Endodermal cell (in vitro differentiated cells): Measurements from ENCODE around the gene CENPF. TPM values are rescaled to one million over a fixed set of nuclear protein-coding genes. Genes with fewer than 3 reads are reported as not detected.

ENCODE experiments used
- DNase-seq: peaks from one replicate; pipeline ENCODE4 v3.0.0-alpha.2; 2017
- H3K27ac ChIP-seq: 2 replicates; pipeline ENCODE4 v1.5.1; 2013; ENCODE audit warnings: mild to moderate bottlenecking, low read depth, low read length, moderate library complexity
- H3K27me3 ChIP-seq: 2 replicates; pipeline ENCODE4 v1.6.1; 2013; ENCODE audit warnings: mild to moderate bottlenecking, low read length, moderate library complexity; ENCODE audit not compliant: insufficient read depth, control insufficient read depth, poor library complexity, severe bottlenecking
- H3K36me3 ChIP-seq: 2 replicates; pipeline ENCODE4 v1.7.0; 2013; ENCODE audit warnings: mild to moderate bottlenecking, low read length, moderate library complexity; ENCODE audit not compliant: control insufficient read depth, insufficient read depth
- H3K4me1 ChIP-seq: one replicate; pipeline ENCODE4 v1.7.0; 2013; ENCODE audit warnings: low read length; ENCODE audit not compliant: control insufficient read depth, insufficient read depth
- H3K4me3 ChIP-seq: 2 replicates; pipeline ENCODE4 v1.5.1; 2013; ENCODE audit warnings: mild to moderate bottlenecking, low read length, moderate library complexity
- H3K9ac ChIP-seq: 2 replicates; pipeline ENCODE4 v1.6.1; 2013; ENCODE audit warnings: mild to moderate bottlenecking, low read length, moderate library complexity; ENCODE audit not compliant: poor library complexity, severe bottlenecking; ENCODE audit errors: extremely low read depth
- H3K9me3 ChIP-seq: 2 replicates; pipeline ENCODE4 v1.6.1; 2013; ENCODE audit warnings: mild to moderate bottlenecking, low read length, moderate library complexity; ENCODE audit not compliant: control insufficient read depth
- H3K27ac Mint-ChIP-seq: 2 replicates; pipeline ENCODE4 v1.8.0; 2020; ENCODE audit warnings: mixed read lengths
- H3K27me3 Mint-ChIP-seq: 2 replicates; pipeline ENCODE4 v1.8.0; 2021; ENCODE audit warnings: mild to moderate bottlenecking, mixed read lengths; ENCODE audit not compliant: insufficient read depth
- H3K36me3 Mint-ChIP-seq: 2 replicates; pipeline ENCODE4 v1.8.0; 2020; ENCODE audit warnings: low read depth, mixed read lengths
- H3K4me1 Mint-ChIP-seq: 2 replicates; pipeline ENCODE4 v1.8.0; 2020; ENCODE audit warnings: mixed read lengths
- H3K4me3 Mint-ChIP-seq: 2 replicates; pipeline ENCODE4 v1.8.0; 2020; ENCODE audit warnings: mild to moderate bottlenecking, moderate library complexity, mixed read lengths
- H3K9me3 Mint-ChIP-seq: 2 replicates; pipeline ENCODE4 v1.8.0; 2020; ENCODE audit warnings: mild to moderate bottlenecking, mixed read lengths
- WGBS, 2 experiments: methylation state at CpG; one replicate each; pipeline versions ENCODE4 v1.1.5 to v1.1.7; 2013; ENCODE audit warnings: missing lambda C conversion rate in 2 of 2, mixed read lengths in 1 of 2; ENCODE audit not compliant: insufficient coverage in 1 of 2, insufficient read length in 1 of 2; 5-methylcytosine and 5-hydroxymethylcytosine counted together
- long read RNA-seq, 4 experiments: library from polyadenylated mRNA in 2 of 4; library from RNA in 1 of 4; library from capped mRNA in 1 of 4; stranded (forward) in 3 of 4; unstranded in 1 of 4; transcript quantifications; one replicate each; pipeline ENCODE4 v2.0.0, GENCODE V29; 2020 to 2021; ENCODE audit warnings: inconsistent platforms in 1 of 4
- polyA plus RNA-seq, 2 experiments: library from polyadenylated mRNA; stranded (reverse); fragments of 50-300 nt; gene quantifications; one replicate each; pipeline ENCODE4 v1.2.3, GENCODE V29; 2013
- total RNA-seq, 2 donors: library from RNA; stranded (reverse); fragmentation: NEBNext Ultra II Directional in 1 of 2; extraction: Animal tissue kit (Norgen Biotek cat#: 25700) in 1 of 2; gene quantifications; 2 replicates in 1 of 2; 3 replicates in 1 of 2; pipeline ENCODE4 v1.2.1, GENCODE V29; 2021
- TF ChIP-seq, protein P1 (sequence below): fragments of 200-600 bp; sonication (generic); conservative IDR thresholded peaks from 2 replicates; pipeline ENCODE4 v1.5.0; 2021; ENCODE audit warnings: antibody characterized with exemption, mild to moderate bottlenecking

The CENPF gene, protein sequence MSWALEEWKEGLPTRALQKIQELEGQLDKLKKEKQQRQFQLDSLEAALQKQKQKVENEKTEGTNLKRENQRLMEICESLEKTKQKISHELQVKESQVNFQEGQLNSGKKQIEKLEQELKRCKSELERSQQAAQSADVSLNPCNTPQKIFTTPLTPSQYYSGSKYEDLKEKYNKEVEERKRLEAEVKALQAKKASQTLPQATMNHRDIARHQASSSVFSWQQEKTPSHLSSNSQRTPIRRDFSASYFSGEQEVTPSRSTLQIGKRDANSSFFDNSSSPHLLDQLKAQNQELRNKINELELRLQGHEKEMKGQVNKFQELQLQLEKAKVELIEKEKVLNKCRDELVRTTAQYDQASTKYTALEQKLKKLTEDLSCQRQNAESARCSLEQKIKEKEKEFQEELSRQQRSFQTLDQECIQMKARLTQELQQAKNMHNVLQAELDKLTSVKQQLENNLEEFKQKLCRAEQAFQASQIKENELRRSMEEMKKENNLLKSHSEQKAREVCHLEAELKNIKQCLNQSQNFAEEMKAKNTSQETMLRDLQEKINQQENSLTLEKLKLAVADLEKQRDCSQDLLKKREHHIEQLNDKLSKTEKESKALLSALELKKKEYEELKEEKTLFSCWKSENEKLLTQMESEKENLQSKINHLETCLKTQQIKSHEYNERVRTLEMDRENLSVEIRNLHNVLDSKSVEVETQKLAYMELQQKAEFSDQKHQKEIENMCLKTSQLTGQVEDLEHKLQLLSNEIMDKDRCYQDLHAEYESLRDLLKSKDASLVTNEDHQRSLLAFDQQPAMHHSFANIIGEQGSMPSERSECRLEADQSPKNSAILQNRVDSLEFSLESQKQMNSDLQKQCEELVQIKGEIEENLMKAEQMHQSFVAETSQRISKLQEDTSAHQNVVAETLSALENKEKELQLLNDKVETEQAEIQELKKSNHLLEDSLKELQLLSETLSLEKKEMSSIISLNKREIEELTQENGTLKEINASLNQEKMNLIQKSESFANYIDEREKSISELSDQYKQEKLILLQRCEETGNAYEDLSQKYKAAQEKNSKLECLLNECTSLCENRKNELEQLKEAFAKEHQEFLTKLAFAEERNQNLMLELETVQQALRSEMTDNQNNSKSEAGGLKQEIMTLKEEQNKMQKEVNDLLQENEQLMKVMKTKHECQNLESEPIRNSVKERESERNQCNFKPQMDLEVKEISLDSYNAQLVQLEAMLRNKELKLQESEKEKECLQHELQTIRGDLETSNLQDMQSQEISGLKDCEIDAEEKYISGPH (N-terminal part only)
- total RNA-seq: 10 to 100 TPM; 77.2 to 87.2 TPM
- 95.0 TPM for polyA plus RNA-seq (2013, experiment 1 of 2)
- 126 TPM for polyA plus RNA-seq (2013, experiment 2 of 2)
- long read RNA-seq, experiment 1, partial matches to known transcripts: 21 of 27 reads
- long read RNA-seq, experiment 1, other reads (novel, unspliced or antisense): 6 of 27 reads
- long read RNA-seq, experiment 2, full-length matches to known transcripts: 13 of 71 reads
- long read RNA-seq, experiment 2, partial matches to known transcripts: 53 of 71 reads
- long read RNA-seq, experiment 2, other reads (novel, unspliced or antisense): 5 of 71 reads
- long read RNA-seq, experiment 3, partial matches to known transcripts: 94 of 99 reads
- long read RNA-seq, experiment 3, other reads (novel, unspliced or antisense): 4 of 99 reads
- long read RNA-seq, experiment 4, partial matches to known transcripts: 56 of 57 reads
- long read RNA-seq, experiment 4, other reads (novel, unspliced or antisense): 1 of 57 reads

DNA sequence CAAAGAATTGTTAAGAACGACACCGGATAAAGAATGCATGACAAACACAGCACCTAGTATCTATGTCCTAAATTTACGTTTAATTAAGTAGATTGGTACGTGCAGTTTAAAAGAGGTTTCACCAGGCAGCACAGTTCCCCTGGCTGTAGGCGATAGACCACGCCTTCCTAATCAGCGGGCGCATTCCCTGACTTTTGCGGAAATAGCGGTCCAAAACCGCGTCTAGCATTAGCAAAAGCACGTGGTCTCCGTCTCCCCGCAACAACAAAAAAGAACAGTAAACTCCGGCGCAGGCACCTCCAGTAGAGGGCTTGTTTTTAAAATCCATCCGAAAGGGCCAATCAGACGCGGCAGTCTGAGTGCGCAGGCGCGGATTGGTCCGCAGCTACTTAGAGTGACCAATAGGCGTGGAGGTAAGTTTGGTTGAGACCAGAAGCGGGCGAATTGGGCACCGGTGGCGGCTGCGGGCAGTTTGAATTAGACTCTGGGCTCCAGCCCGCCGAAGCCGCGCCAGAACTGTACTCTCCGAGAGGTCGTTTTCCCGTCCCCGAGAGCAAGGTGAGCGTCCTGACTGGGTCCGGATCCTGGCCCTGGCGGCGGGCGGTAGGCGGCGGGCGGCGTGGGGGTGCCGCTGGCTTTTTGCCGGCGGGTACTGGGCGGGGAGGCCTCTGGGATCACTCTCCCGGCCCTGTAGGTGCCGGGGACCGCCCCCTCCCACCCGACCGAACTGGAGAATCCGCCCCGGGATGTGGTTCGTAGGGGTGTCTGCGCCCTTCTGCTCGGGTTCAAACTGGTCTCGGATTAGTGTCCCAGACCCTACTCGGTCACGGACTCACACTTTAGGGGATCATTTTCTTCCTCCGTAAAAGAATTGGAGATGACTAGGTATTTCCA, at the start of gene CENPF:
TSS of gene CENPF (plus strand) at position 432 of the 894 bp plus-strand sequence. CDS start 10,560 bp downstream, outside the sequence.
- Histone ChIP-seq H3K4me1 (peaks cover 5% of the 10 kb centered on the region), H3K9ac (peak within 1 kb of the TSS; percentile 76), H3K27me3 (no peaks in the 10 kb centered on the region), H3K27ac (peak within 1 kb of the TSS; percentile 32), H3K4me3 (peak within 1 kb of the TSS; percentile 88), H3K36me3 (no peaks in the 10 kb centered on the region), H3K9me3 (no peaks in the 10 kb centered on the region)
- no peaks in the 10 kb centered on the region for H3K9me3 Mint-ChIP-seq
- peak within 1 kb of the TSS; percentile 96 for H3K27ac Mint-ChIP-seq
- peaks cover 8% of the 10 kb centered on the region for H3K36me3 Mint-ChIP-seq
- H3K4me3 Mint-ChIP-seq: peak within 1 kb of the TSS; percentile 92
- H3K27me3 Mint-ChIP-seq: no peaks in the 10 kb centered on the region
- peak; percentile 99 for DNase-seq
- WGBS, 2 experiments: 3 to 12% methylated on average over 16 to 65 of the region's 65 CpGs
- TF ChIP-seq, protein P1, sequence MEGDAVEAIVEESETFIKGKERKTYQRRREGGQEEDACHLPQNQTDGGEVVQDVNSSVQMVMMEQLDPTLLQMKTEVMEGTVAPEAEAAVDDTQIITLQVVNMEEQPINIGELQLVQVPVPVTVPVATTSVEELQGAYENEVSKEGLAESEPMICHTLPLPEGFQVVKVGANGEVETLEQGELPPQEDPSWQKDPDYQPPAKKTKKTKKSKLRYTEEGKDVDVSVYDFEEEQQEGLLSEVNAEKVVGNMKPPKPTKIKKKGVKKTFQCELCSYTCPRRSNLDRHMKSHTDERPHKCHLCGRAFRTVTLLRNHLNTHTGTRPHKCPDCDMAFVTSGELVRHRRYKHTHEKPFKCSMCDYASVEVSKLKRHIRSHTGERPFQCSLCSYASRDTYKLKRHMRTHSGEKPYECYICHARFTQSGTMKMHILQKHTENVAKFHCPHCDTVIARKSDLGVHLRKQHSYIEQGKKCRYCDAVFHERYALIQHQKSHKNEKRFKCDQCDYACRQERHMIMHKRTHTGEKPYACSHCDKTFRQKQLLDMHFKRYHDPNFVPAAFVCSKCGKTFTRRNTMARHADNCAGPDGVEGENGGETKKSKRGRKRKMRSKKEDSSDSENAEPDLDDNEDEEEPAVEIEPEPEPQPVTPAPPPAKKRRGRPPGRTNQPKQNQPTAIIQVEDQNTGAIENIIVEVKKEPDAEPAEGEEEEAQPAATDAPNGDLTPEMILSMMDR: peak; percentile 43
- H3K4me1 Mint-ChIP-seq: peaks cover 12% of the 10 kb centered on the region

DNA sequence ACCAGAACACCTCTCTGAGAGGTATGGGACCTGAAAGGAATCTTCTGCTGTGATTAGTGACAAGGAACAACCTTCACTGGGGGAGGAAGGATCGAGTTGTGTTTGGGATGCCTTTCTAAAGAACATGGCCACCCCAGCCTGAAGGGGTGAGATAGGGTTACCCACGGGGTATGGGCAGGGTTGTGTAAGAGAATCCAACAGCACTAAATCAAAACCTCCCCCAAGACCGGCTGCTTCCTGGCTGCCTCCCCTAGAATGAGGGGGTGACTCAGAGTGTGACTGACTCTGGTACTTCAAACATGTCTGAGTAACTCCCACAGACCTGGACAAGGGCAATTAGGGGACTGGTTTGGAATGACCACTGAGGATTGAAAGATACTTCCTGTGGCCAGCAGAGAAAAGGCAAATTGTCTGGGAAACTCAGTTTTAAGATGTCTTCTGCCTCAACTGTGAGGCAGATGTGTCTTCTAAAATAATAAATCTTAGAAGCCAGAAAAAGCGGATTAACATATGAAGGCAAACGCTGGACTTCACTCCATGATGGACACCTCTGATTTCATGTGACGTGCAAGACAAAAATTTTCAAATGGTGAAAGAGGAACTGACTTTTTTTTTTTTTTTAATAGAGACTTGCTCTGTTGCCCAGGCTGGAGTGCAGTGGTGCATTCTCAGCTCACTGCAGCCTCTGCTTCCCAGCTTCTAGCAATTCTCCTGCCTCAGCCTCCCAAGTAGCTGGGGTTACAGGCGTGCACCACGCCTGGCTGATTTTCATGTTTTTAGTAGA, 44.9 kb upstream of the CENPF start:
- peaks cover 3% of the 10 kb centered on the region for H3K27me3 Mint-ChIP-seq
- Histone ChIP-seq H3K27me3 (no peaks in the 10 kb centered on the region), H3K36me3 (no peaks in the 10 kb centered on the region), H3K27ac (no peak overlapping the region), H3K4me3 (no peak overlapping the region), H3K4me1 (no peaks in the 10 kb centered on the region), H3K9me3 (no peaks in the 10 kb centered on the region), H3K9ac (no peak overlapping the region)
- peaks cover 8% of the 10 kb centered on the region for H3K4me1 Mint-ChIP-seq
- no peak overlapping the region for H3K4me3 Mint-ChIP-seq
- 90% methylated on average over 5 to 8 of the region's 8 CpGs for WGBS, 2 experiments
- no peak for DNase-seq
- TF ChIP-seq, protein P1: no peak
- H3K36me3 Mint-ChIP-seq: no peaks in the 10 kb centered on the region
- H3K27ac Mint-ChIP-seq: no peak overlapping the region
- no peaks in the 10 kb centered on the region for H3K9me3 Mint-ChIP-seq
